ENCODE results near the gene UPF3A. TPM values are rescaled to one million over a fixed set of nuclear protein-coding genes. Genes with fewer than 3 reads are reported as not detected.

The UPF3A gene
- total and polyA plus RNA-seq, 2 experiments from 2014 or later, result 45.0 to 174 TPM

DNA sequence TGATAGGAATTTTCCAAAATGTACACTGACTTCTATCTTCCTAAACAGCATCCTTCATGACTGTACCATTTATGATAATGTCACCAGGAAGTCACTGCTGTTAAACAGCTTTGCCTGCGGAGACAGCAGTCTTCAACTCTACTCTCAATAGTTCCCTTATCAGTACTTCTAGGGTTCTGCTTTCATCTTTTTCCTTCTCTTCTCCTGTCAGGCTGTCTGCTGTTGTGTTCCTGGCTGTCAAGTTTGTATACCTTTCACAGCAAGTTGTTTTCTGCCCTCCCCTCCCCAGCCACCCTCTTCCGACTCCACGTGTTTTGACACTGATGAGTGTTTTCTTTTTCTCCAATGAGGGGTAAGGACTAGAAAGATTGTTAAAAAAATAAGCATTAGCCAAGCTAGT, 2.2 kb downstream of the UPF3A start (continued):
- no peak for TF ChIP-seq ZNF462 (CRISPR knock-in tag; IDR thresholded peaks at IDR 0.05)
- TF ChIP-seq POLR2AphosphoS5 (IDR thresholded peaks at IDR 0.05; ENCODE audit: low read depth), result no peak

- Histone ChIP-seq H3K4me2 (no peak overlapping the region), H3K4me3 (no peak overlapping the region), H3K27me3 (ENCODE audit: insufficient read depth) (no peaks in the 10 kb centered on the region), H3K79me2 (replicated peaks; ENCODE audit: insufficient read depth) (peaks cover 56% of the 10 kb centered on the region), H3F3A (replicated peaks; ENCODE audit: low read depth) (peaks cover 16% of the 10 kb centered on the region), H3K27ac (ENCODE audit: low read depth) (no peak overlapping the region), H3K36me3 (ENCODE audit: insufficient read depth) (peaks cover 21% of the 10 kb centered on the region; the same call in 1 of the 2 replicates), H4K20me1 (replicated peaks; ENCODE audit: insufficient read depth) (peaks cover 21% of the 10 kb centered on the region), H3K4me1 (ENCODE audit: insufficient read depth) (peaks cover 10% of the 10 kb centered on the region), H2AFZ (no peak overlapping the region), H3K9me2 (ENCODE audit: insufficient read depth) (no peaks in the 10 kb centered on the region)
- Mint-ChIP-seq H3K36me3 (ENCODE audit: low read depth) (peaks cover 71% of the 10 kb centered on the region), H3K27ac (no peak overlapping the region), H3K9me3 (no peaks in the 10 kb centered on the region; the same call in 2 of the 3 replicates), H3K4me1 (peaks cover 20% of the 10 kb centered on the region), H3K4me3 (no peak overlapping the region), H3K27me3 (ENCODE audit: insufficient read depth, low read depth, poor library complexity) (peaks cover 17% of the 10 kb centered on the region)
- ATAC-seq (no peak), DNase-seq (ENCODE audit: low spot score) (no peak)
- TF ChIP-seq EZH2phosphoT487 (IDR thresholded peaks at IDR 0.05; ENCODE audit: unreplicated experiment) (no peak), STAT1 (IDR thresholded peaks at IDR 0.05; ENCODE audit: unreplicated experiment) (no peak), JUNB (IDR thresholded peaks at IDR 0.05; ENCODE audit: unreplicated experiment) (no peak), NANOG (IDR thresholded peaks at IDR 0.05; ENCODE audit: borderline replicate concordance) (no peak)
- TF ChIP-seq, protein P1, sequence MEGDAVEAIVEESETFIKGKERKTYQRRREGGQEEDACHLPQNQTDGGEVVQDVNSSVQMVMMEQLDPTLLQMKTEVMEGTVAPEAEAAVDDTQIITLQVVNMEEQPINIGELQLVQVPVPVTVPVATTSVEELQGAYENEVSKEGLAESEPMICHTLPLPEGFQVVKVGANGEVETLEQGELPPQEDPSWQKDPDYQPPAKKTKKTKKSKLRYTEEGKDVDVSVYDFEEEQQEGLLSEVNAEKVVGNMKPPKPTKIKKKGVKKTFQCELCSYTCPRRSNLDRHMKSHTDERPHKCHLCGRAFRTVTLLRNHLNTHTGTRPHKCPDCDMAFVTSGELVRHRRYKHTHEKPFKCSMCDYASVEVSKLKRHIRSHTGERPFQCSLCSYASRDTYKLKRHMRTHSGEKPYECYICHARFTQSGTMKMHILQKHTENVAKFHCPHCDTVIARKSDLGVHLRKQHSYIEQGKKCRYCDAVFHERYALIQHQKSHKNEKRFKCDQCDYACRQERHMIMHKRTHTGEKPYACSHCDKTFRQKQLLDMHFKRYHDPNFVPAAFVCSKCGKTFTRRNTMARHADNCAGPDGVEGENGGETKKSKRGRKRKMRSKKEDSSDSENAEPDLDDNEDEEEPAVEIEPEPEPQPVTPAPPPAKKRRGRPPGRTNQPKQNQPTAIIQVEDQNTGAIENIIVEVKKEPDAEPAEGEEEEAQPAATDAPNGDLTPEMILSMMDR (conservative IDR thresholded peaks at IDR 0.05; ENCODE audit: low read depth in 2 of 2), result no peak
- TF ChIP-seq, protein P2, sequence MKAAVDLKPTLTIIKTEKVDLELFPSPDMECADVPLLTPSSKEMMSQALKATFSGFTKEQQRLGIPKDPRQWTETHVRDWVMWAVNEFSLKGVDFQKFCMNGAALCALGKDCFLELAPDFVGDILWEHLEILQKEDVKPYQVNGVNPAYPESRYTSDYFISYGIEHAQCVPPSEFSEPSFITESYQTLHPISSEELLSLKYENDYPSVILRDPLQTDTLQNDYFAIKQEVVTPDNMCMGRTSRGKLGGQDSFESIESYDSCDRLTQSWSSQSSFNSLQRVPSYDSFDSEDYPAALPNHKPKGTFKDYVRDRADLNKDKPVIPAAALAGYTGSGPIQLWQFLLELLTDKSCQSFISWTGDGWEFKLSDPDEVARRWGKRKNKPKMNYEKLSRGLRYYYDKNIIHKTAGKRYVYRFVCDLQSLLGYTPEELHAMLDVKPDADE (IDR thresholded peaks at IDR 0.05), result no peak
Measured at GRCh38 chr13:114284680-114285079, 3.3 kb downstream of the UPF3A start.
